ENCODE results near the gene AQP12B. TPM values are rescaled to one million over a fixed set of nuclear protein-coding genes. Genes with fewer than 3 reads are reported as not detected.

Gene AQP12B
- total RNA-seq, 1 experiment from 2014 or later = not detected

GRCh38 chr2:240711296-240711695, 28.6 kb upstream of the AQP12B start:
- H3K4ac ChIP-seq (ENCODE audit: low read depth, low read length) = no peak overlapping the region
- peaks cover 2 to 6% (median 2%) of the 10 kb centered on the region in 3 experiments; a peak in 6 of 7 replicates for H3K36me3 Mint-ChIP-seq (ENCODE audit: insufficient read depth in 1 of 3, low read depth in 3 of 3)

More at GRCh38 chr2:240711296-240711695, 28.6 kb upstream of the AQP12B start:
- Histone ChIP-seq H3K27me3 (ENCODE audit: insufficient read depth, low read length) (no peaks in the 10 kb centered on the region), H3K23me2 (ENCODE audit: insufficient read length, low read depth, low read length, poor library complexity, severe bottlenecking) (no peaks in the 10 kb centered on the region), H3K9ac (ENCODE audit: extremely low read depth, insufficient read length, low read length) (no peak overlapping the region), H2BK120ac (ENCODE audit: low read depth, low read length, poor library complexity, severe bottlenecking) (no peak overlapping the region), H3K79me1 (ENCODE audit: insufficient read depth, low read depth, low read length, poor library complexity, severe bottlenecking) (no peaks in the 10 kb centered on the region), H2BK12ac (ENCODE audit: insufficient read length, low read depth, low read length) (no peak overlapping the region), H2BK20ac (ENCODE audit: low read depth, low read length, poor library complexity, severe bottlenecking) (no peak overlapping the region), H4K20me1 (ENCODE audit: control insufficient read depth, insufficient read depth, insufficient read length) (peaks cover under 1% of the 10 kb centered on the region), H3K27ac (ENCODE audit: insufficient read length, low read depth, low read length) (no peak overlapping the region), H2BK5ac (ENCODE audit: insufficient read length, low read length) (no peak overlapping the region), H3K23ac (ENCODE audit: insufficient read length, low read depth, low read length) (no peak overlapping the region), H4K8ac (replicated peaks; ENCODE audit: insufficient read length, low read depth, low read length) (no peak overlapping the region), H2BK15ac (ENCODE audit: low read depth, low read length) (no peak overlapping the region), H3K4me2 (ENCODE audit: insufficient read depth, insufficient read length, low read length) (no peak overlapping the region), H3K79me2 (ENCODE audit: insufficient read depth, low read length) (no peaks in the 10 kb centered on the region), H3K4me1 (ENCODE audit: insufficient read depth, low read length) (no peaks in the 10 kb centered on the region), H3K56ac (ENCODE audit: insufficient read length, low read depth, low read length) (no peak overlapping the region), H3K18ac (ENCODE audit: insufficient read length, low read depth, low read length) (no peak overlapping the region), H3K14ac (ENCODE audit: insufficient read depth, low read length) (no peak overlapping the region), H3T11ph (ENCODE audit: low read length) (no peak overlapping the region), H2AK5ac (ENCODE audit: insufficient read length, low read length) (no peak overlapping the region), H4K5ac (ENCODE audit: insufficient read length, low read depth, low read length) (no peak overlapping the region), H4K91ac (ENCODE audit: insufficient read length, low read depth, low read length) (no peak overlapping the region), H3K9me3 (ENCODE audit: control insufficient read depth, low read depth, low read length) (no peaks in the 10 kb centered on the region), H2AFZ (ENCODE audit: low read length) (no peak overlapping the region)
- no peak for TF ChIP-seq CTCF (conservative IDR thresholded peaks at IDR 0.05)
- Mint-ChIP-seq H3K27me3 (ENCODE audit: low read depth) (peaks cover 4% of the 10 kb centered on the region), H3K4me3 (no peak overlapping the region), H3K4me1 (peaks cover 0 to 10% of the 10 kb centered on the region in 2 experiments; a peak in 3 of 4 replicates), H3K27ac (peak overlapping the region in 1 of 3 experiments; percentile 60; a peak in 1 of 7 replicates), H3K9me3 (no peaks in the 10 kb centered on the region; a peak in 2 of 5 replicates)
- no CpG with 5 or more reads among the region's 9 CpGs for WGBS (ENCODE audit: extremely low coverage, insufficient read length, low lambda C conversion rate)
- DNase-seq = no peak
